AG09319 (cell line): ENCODE data around the gene ZNF501.
A peak's percentile ranks its signal among the peaks of the same experiment; 100 is the strongest.

Experiments used
- DNase-seq: peaks from one replicate; pipeline ENCODE4 v3.0.0-alpha.2; 2010; ENCODE audit warnings: low read depth; ENCODE audit errors: extremely low read depth
- CTCF ChIP-seq: IDR thresholded peaks from 2 replicates; pipeline ENCODE4 v1.5.1; 2011; ENCODE audit warnings: low read depth, mild to moderate bottlenecking, inconsistent platforms, low read length, moderate library complexity

Gene ZNF501

GRCh38 chr3:44729384-44729910, at the start of gene ZNF501:
ZNF501 (plus strand) TSS chr3:44729635; CDS start chr3:44734422, 4,787 bp downstream.
- peak; percentile 72 for DNase-seq
- TF ChIP-seq CTCF, result no peak

GRCh38 chr3:44680921-44681455, 48.4 kb upstream of the ZNF501 start:
- DNase-seq, result no peak
- no peak for TF ChIP-seq CTCF

DNA sequence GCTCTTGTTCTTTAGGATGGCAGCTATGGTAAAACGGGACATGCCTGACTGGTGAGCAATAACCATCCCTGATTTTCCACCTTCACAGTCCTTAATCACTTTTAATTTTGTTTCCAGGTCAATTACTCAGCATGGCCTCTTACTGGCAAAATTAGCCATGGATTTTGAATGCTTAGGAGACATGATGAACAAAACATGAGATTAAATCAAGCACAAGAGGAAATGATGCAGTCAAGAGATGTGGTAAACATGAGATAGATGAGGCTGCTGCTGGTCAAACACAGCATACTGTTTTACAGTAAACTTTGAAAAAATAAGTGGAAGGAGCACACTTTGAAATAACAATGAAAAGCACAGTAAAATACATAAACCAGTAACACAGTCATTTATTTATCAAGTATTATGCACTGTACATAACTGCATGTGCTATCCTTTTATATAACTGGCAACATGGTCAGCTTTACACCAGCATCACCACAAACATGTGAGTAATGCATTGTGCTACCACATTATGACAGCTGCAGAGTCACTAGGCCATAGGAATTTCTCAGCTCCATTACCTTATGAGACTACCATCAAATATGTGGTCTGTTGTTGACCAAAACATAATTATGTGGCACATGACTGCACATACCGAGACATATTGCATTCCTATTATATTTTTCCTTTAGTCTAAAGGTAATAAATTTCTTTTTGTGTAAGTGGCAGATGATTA, 47.1 kb upstream of the ZNF501 start:
- DNase-seq, result no peak
- no peak for TF ChIP-seq CTCF

GRCh38 chr3:44685128-44685800, 44.2 kb upstream of the ZNF501 start:
- no peak for TF ChIP-seq CTCF
- DNase-seq, result peak; percentile 71

GRCh38 chr3:44687898-44688297, 41.5 kb upstream of the ZNF501 start:
- TF ChIP-seq CTCF, result no peak
- no peak for DNase-seq

GRCh38 chr3:44712455-44713075, 16.9 kb upstream of the ZNF501 start, which contains the start of gene ZNF502:
ZNF502 (plus strand) TSS chr3:44712660; CDS start chr3:44720262, 7,602 bp downstream.
- peak; percentile 25 for TF ChIP-seq CTCF
- DNase-seq, result peak; percentile 54
